Uterus (tissue), 4 donors: ENCODE data around the gene DUOX1. TPM values are rescaled to one million over a fixed set of nuclear protein-coding genes. Genes with fewer than 3 reads are reported as not detected.
"Not testable (repeated sequence)": the region's sequence is repeated elsewhere in the genome, so short reads cannot be mapped to it uniquely, and the experiment has no call there.

Experiments used
- DNase-seq, 2 donors: peaks; one replicate each; pipeline ENCODE4 v3.0.0-alpha.2; 2019 to 2020
- H3K27ac ChIP-seq, 2 donors: fragments of 200-600 bp; sonication (generic); 1 replicate in 1 of 2; 2 replicates in 1 of 2; pipeline ENCODE4 v1.5.1; 2016 to 2018
- H3K27me3 ChIP-seq, 2 donors: fragments of 200-600 bp; sonication (generic); one replicate each; pipeline ENCODE4 v1.5.1; 2018 to 2019; ENCODE audit warnings: control low read depth in 1 of 2
- H3K36me3 ChIP-seq, 2 donors: fragments of 200-600 bp; sonication (generic); one replicate each; pipeline ENCODE4 v1.5.1; 2019; ENCODE audit warnings: control low read depth in 1 of 2
- H3K4me1 ChIP-seq, 2 donors: fragments of 200-600 bp; sonication (generic); one replicate each; pipeline ENCODE4 v1.5.1; 2018 to 2019; ENCODE audit warnings: control low read depth in 1 of 2
- H3K4me3 ChIP-seq, 2 donors: fragments of 200-600 bp; sonication (generic); 1 replicate in 1 of 2; 2 replicates in 1 of 2; pipeline ENCODE4 v1.5.1; 2018 to 2019; ENCODE audit warnings: mild to moderate bottlenecking in 1 of 2
- H3K9me3 ChIP-seq, 2 donors: fragments of 200-600 bp; sonication (generic); one replicate each; pipeline ENCODE4 v1.5.1; 2019; ENCODE audit warnings: control low read depth in 1 of 2
- POLR2A ChIP-seq, 2 donors: fragments of 450-650 bp; IDR thresholded peaks; one replicate each; pipeline ENCODE4 v1.6.1; 2016; ENCODE audit warnings: antibody characterized with exemption in 2 of 2, mild to moderate bottlenecking in 1 of 2, moderate library complexity in 1 of 2
- intact Hi-C: fragments of 100-400 bp; cut with DNase I; formaldehyde crosslinking; loops from one replicate; pipeline ENCODE4 v1.15.1; 2023; ENCODE audit warnings: low total_unique reads
- total RNA-seq, 4 donors: library from RNA; depleted of rRNA in 3 of 4; stranded (reverse); fragments of >200 nt in 3 of 4; gene quantifications; one replicate each; pipeline versions ENCODE4 v1.1.0 to v1.2.4, GENCODE V29; 2014 to 2023
- TF ChIP-seq, protein P1 (sequence below), 4 experiments: fragments of 200-600 bp in 2 of 4; fragments of 450-650 bp in 2 of 4; sonication (generic) in 2 of 4; IDR thresholded peaks; one replicate each; pipeline ENCODE4 v1.5.1; 2016 to 2019; ENCODE audit warnings: antibody characterized with exemption in 4 of 4, mild to moderate bottlenecking in 2 of 4, moderate library complexity in 1 of 4
- donor health status: DM: yes; HTN: yes; CAD: no.

The DUOX1 gene
- 1 to 10 TPM in 1 of 4 donors, under 1 TPM in 2, not detected in 1; 0.24 to 1.3 (median 0.26) TPM for total RNA-seq

DNA sequence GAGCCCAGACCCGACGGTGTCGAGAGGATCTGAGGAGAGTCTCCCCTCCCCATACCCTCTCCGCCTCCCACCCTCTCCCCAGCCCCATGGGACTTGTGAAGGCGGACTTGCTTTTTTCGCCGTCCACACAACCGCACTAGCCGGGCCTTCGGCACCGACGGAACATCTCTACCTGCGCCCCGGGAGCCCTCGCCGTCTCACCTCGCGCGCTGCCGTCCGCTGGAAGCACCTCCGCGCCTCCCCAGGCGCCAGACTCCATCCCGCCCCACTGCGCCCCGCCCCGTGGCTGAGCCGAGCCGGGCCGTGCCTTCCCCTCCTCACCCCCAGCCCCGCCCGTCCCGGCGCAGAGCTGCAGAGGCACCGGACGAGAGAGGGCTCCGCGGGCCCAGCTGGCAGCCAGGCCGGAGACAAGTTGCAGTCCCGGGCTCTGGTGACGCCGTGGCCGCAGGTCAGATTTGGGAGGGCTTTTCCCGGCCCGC lies at the start of gene DUOX1, which contains the start of gene DUOXA1:
TSS of gene DUOX1 (plus strand) at position 344 of the 479 bp plus-strand sequence. CDS start 1,973 bp downstream, outside the sequence.
TSS of gene DUOXA1 (minus strand) at position 229 of the 479 bp plus-strand sequence. CDS start 6,865 bp downstream, outside the sequence.
- Histone ChIP-seq H3K4me1 (no peaks in the 10 kb centered on the region), H3K4me3 (no peak within 1 kb of the TSS), H3K27ac (no peak within 1 kb of the TSS), H3K27me3 (peaks cover under 1 to 6% of the 10 kb centered on the region in 2 donors), H3K36me3 (no peaks in the 10 kb centered on the region), H3K9me3 (no peaks in the 10 kb centered on the region)
- intact Hi-C loops: no loop called here
- TF ChIP-seq, protein P1, sequence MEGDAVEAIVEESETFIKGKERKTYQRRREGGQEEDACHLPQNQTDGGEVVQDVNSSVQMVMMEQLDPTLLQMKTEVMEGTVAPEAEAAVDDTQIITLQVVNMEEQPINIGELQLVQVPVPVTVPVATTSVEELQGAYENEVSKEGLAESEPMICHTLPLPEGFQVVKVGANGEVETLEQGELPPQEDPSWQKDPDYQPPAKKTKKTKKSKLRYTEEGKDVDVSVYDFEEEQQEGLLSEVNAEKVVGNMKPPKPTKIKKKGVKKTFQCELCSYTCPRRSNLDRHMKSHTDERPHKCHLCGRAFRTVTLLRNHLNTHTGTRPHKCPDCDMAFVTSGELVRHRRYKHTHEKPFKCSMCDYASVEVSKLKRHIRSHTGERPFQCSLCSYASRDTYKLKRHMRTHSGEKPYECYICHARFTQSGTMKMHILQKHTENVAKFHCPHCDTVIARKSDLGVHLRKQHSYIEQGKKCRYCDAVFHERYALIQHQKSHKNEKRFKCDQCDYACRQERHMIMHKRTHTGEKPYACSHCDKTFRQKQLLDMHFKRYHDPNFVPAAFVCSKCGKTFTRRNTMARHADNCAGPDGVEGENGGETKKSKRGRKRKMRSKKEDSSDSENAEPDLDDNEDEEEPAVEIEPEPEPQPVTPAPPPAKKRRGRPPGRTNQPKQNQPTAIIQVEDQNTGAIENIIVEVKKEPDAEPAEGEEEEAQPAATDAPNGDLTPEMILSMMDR (IDR thresholded peaks at IDR 0.05): no peak
- TF ChIP-seq POLR2A (IDR thresholded peaks at IDR 0.05): no peak
- no peak for DNase-seq

DNA sequence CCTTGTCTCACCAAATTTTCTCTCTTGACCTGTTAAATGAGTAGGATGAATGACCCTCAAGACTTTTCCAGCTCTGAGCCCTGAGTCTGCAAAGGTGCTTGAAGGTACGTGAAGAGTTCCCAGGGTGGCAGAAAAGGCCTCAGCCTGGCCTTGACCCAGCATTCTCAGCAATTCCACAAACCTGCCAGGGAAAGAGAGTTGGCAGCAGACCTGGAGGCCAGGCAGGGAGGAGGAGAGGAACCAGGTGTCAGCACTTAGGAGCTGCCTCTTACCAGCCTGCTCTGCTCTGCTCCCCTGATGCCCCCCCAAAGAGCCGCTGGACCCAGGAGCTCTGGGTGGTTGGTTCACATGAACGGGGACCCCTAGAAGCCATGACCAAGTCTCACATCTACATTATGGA lies 49.2 kb upstream of the DUOX1 start:
- H3K36me3 ChIP-seq, H3K4me1 ChIP-seq, DNase-seq, H3K4me3 ChIP-seq, H3K27ac ChIP-seq, H3K27me3 ChIP-seq, H3K9me3 ChIP-seq, intact Hi-C loops: not testable (repeated sequence)

DNA sequence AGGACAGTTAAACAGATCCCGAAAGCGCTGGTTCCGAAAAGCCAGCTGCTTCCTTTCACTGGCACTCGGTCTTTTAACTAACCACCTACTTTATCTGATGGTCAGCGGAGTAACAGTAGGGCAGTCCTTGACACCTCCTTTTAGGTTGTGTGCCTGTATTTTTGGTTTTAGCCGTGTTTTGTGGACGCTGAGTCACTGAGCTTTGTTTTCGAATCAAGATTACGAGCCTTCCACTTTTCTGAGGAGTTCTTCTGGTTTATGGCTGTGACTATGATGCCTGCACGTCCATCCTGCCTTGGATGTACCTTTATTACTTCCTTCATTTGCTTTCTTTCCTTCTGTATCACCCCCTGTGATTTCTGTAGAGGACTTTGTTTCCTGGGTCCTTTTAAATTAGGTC lies 47.4 kb upstream of the DUOX1 start:
- H3K4me1 ChIP-seq, H3K4me3 ChIP-seq, H3K36me3 ChIP-seq, H3K9me3 ChIP-seq, intact Hi-C loops, DNase-seq, H3K27me3 ChIP-seq, H3K27ac ChIP-seq: not testable (repeated sequence)

DNA sequence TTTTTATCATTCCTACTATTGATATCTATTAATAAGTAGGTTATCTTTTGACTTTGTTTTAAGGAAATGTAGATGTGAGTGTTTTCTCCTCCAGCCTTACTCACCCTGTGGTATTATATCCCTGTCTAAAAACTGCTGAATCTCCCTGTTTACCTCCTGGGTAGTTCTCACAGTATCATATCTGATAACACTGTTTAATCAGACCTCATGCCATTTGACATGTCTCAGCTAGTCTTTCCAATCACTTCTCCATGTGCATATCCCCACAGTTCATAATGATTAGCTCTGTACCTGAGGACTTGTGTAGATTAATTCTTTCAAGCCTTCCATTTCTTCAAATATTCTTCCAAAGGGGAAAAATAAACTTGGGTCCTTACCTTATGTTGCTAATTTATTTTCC lies 46.6 kb upstream of the DUOX1 start:
- H3K27ac ChIP-seq: no peak overlapping the region
- no peak for TF ChIP-seq POLR2A (IDR thresholded peaks at IDR 0.05)
- TF ChIP-seq, protein P1 (IDR thresholded peaks at IDR 0.05): no peak

DNA sequence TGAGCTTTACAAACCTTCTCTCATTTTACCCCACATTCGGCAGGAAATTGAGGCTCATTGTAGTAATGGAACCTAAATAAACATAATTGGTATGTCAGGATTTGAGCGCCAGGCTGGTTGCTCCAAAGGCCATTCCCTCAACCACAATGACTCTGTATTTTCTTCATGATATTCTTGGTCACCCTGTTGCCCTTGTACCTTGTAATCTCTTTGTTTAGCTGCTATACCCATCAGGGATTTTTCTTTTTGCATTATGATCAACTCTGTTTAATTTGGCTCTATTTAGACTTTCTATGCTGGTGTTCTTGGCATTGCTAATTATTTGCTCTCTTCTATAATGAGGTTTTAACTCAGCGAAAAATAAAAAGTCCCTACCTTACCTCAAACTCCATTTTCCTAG lies 45.6 kb upstream of the DUOX1 start:
- no peaks in the 10 kb centered on the region for H3K9me3 ChIP-seq
- no peak overlapping the region for H3K4me3 ChIP-seq
- H3K27ac ChIP-seq: no peak overlapping the region
- H3K27me3 ChIP-seq: no peaks in the 10 kb centered on the region
- H3K36me3 ChIP-seq: no peaks in the 10 kb centered on the region
- no peak for TF ChIP-seq POLR2A (IDR thresholded peaks at IDR 0.05)
- TF ChIP-seq, protein P1 (IDR thresholded peaks at IDR 0.05): no peak
- intact Hi-C loops: no loop called here
- H3K4me1 ChIP-seq: no peaks in the 10 kb centered on the region
- no peak for DNase-seq

More for the DNA sequence above, 46.6 kb upstream of the DUOX1 start:
- no peak for DNase-seq
- Histone ChIP-seq H3K4me1 (no peaks in the 10 kb centered on the region), H3K27me3 (no peaks in the 10 kb centered on the region), H3K36me3 (no peaks in the 10 kb centered on the region), H3K4me3 (no peak overlapping the region), H3K9me3 (no peaks in the 10 kb centered on the region)
- intact Hi-C loops: no loop called here

DNA sequence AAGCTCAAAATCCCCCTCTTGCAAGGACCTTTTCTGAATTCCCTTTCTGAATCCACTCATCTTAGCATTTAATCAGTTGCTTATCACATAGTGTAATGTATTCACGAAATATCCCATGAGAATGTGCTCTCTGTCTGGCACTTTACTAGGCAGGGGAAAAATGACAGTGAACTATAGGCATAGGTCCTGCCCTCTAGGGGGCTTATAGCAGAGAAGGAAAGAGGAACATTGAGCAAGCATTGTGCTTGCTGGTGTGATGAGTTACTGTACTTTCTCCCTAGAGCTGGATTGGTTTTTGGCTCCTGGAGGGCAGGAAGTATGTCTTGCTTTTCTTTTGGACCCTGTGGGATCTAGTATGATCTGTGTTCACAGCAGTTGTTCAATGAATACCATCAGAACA lies 42.3 kb upstream of the DUOX1 start:
- no peaks in the 10 kb centered on the region for H3K4me1 ChIP-seq
- TF ChIP-seq, protein P1 (IDR thresholded peaks at IDR 0.05): no peak
- no peak for TF ChIP-seq POLR2A (IDR thresholded peaks at IDR 0.05)
- DNase-seq: no peak
- no peaks in the 10 kb centered on the region for H3K9me3 ChIP-seq
- no peaks in the 10 kb centered on the region for H3K36me3 ChIP-seq
- H3K27ac ChIP-seq: no peak overlapping the region
- H3K27me3 ChIP-seq: no peaks in the 10 kb centered on the region
- intact Hi-C loops: no loop called here
- H3K4me3 ChIP-seq: no peak overlapping the region
